IPS-NIHi7 (cell line): Measurements from ENCODE around the gene FPR3.
"Not testable (repeated sequence)": the region's sequence is repeated elsewhere in the genome, so short reads cannot be mapped to it uniquely, and the experiment has no call there.

ENCODE experiments used
- DNase-seq: peaks from one replicate; pipeline ENCODE4 v3.0.0; 2012; ENCODE audit warnings: mixed read lengths; ENCODE audit errors: extremely low spot score

FPR3 gene

GRCh38 chr19:51794885-51795490 is at the start of gene FPR3:
FPR3 (plus strand) TSS chr19:51795157; CDS start chr19:51823749, 28,592 bp downstream.
- no peak for DNase-seq

GRCh38 chr19:51746731-51747130 is 48.2 kb upstream of the FPR3 start:
- no peak for DNase-seq

GRCh38 chr19:51749979-51750378 is 45.0 kb upstream of the FPR3 start:
- no peak for DNase-seq

DNA sequence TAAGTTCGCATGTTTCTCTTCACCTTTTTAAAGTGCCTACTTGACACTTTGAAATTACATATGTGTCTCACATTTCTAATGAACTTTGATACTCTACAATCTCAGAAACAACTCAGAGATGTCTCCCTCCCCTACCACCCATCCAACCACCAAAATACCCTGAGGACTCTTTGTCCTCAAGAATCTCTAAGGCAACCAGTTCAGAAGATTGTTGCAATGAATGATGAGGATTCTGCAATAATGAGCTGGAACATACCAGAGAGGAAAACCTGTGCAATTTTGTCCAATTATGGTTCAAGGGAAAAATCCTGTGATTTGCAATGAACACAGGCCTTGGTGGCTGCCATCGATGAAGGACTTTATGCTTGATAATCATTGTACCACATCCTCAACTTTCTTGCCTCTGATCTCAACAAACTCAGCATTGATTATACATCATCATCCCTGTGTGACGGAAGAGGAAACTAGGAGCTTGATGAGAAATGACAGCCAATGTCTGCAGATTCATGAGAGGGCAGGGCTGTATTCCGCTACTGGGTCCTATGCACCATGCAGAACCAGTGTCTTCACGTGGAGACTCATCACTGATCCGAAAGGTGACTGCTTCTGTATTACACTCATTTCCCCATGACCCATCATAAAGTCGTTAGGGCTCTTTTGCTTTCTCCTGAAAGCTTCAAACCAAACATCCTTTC is 44.4 kb upstream of the FPR3 start:
- no peak for DNase-seq

DNA sequence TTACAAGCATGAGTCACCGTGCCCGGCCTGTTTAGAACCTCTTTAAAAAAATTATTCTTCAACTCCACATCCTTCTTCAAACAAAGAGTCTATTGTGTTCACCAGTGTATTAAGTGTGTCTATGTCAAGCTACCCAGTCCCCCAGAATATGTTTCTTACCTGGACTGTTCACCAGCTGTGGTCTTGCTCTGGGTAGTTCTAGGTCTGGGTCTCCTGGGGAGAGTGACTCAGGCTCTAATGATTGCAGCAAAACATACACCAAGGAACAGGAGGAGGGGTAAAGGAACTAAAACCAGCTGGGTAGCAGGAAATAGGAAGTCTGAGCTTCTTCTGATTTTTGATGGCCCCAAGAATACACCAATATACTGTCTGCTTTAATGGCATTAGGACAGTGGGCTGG is 43.3 kb upstream of the FPR3 start, which contains the start of gene FPR1:
TSS of gene FPR1 (minus strand) at position 224 of the 400 bp plus-strand sequence. CDS start 4,884 bp downstream, outside the sequence.
- no peak for DNase-seq

- DNase-seq: no peak
These were observed 40.8 kb upstream of the FPR3 start for GRCh38 chr19:51754109-51754508.

- DNase-seq: no peak
These were observed 40.2 kb upstream of the FPR3 start for GRCh38 chr19:51754770-51755169.

DNA sequence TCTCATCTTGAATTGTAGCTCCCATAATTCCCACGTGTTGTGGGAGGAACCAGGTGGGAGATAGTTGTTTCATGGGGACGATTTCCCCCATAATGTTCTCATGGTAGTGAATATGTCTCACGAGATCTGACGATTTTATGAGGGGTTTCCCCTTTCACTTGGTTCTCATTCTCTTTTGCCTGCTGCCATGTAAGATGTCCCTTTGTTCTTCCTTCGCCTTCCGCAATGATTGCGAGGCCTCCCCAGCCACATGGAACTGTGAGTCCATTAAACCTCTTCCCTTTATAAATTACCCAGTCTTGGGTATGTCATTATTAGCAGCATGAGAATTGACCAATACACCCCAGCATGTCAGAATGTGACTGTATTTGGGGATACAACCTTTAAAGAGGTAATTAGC is 39.4 kb upstream of the FPR3 start:
- DNase-seq: no peak

GRCh38 chr19:51760697-51761356 is 34.1 kb upstream of the FPR3 start, which contains the start of gene FPR2:
FPR2 (plus strand) TSS chr19:51761180; CDS start chr19:51768659, 7,479 bp downstream.
- DNase-seq: peak; percentile 25

GRCh38 chr19:51761696-51762095 is 33.3 kb upstream of the FPR3 start:
- no peak for DNase-seq

DNA sequence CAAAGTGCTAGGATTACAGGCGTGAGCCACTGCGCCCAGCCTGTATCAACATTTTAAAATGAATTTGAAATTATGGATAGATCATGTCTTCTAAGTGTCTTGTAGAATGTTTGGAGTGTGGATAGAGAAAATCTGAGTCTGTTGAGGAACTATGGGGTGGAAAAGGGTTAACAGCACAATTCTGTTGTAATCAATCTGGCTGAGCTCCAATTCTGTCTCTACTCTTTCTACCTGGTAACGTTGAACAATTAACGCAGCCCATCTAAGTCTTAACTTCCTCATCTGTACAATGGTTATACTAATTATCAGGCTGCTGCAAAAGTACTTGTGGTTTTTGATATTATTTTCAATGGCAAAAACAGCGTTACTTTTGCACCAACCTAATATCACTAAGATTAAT is 29.9 kb upstream of the FPR3 start:
- no peak for DNase-seq

GRCh38 chr19:51766461-51766860 is 28.5 kb upstream of the FPR3 start:
- DNase-seq: no peak

DNA sequence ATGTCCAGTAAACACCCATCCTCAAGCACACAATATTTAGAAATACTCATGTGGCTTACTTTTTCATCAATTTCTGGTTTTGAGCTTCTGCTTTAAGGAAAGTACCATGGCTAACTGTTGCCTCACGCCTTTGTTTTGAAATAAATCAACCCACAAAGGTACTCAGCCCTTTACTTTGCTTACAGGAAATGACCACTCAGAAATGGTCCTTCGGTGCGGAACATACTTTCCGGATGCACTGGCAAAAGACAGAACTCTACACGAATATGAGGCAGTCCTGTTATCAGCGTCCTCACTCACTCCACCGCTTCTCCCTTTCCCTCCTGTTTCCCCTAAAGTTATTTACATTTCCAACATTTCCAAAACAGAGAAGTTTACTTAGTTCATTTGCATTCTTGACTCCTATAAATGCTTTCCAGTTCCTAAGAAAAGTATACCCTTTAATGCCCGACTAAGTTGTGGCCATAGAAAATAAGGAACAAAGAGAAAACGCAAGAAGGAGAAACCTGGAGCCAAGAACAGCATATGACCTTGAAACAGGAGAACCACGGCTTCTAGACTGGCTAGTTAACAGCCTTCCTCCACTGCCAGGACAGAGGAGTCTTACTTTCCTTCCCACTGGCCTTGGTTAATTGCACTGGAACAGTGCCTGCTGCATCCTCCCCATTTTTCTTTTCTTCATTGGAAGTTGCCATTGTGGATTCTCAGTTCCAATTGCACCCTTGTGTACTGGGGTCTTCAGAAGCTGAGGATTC is 23.4 kb upstream of the FPR3 start:
- DNase-seq: no peak

GRCh38 chr19:51772977-51773376 is 22.0 kb upstream of the FPR3 start:
- no peak for DNase-seq

DNA sequence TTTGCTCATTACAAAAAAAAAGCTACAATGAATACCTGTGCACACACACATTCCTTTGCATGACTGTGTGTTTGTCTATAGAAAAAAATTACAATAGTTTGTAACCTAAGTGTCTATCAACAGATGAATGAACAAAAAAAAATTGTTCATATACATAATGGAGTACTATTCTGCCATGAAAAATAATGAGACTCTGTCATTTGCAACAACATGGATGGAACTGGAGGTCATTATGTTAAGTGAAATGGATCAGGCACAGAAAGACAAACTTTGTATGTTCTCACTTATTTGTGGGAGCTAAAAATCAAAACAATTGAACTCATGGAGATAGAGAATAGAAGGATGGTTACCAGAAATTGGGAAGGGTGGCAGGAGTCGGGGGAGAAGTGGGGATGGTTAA is 18.4 kb upstream of the FPR3 start:
- not testable (repeated sequence) for DNase-seq

GRCh38 chr19:51777570-51778462 is 17.1 kb upstream of the FPR3 start:
- DNase-seq: peak; percentile 84

GRCh38 chr19:51779181-51779580 is 15.8 kb upstream of the FPR3 start:
- DNase-seq: no peak

DNA sequence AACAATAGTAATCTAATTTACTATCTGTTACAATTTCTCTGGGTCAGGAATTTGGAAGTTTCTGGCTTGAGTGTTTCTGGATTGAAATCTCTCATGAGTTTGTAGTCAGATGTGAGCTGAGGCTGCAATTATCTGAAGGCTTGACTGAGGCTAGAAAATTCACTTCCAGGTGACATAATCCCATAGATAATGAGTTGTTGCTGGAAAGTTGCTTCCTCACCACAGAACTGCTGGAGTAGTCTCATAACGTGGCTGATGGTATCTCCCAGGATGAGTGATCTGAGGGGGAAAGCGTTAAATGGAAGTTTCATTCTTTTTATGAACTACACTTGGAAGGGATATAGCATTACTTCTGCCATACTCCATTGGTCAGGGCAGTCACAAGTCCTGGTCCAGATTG is 15.3 kb upstream of the FPR3 start:
- no peak for DNase-seq

DNA sequence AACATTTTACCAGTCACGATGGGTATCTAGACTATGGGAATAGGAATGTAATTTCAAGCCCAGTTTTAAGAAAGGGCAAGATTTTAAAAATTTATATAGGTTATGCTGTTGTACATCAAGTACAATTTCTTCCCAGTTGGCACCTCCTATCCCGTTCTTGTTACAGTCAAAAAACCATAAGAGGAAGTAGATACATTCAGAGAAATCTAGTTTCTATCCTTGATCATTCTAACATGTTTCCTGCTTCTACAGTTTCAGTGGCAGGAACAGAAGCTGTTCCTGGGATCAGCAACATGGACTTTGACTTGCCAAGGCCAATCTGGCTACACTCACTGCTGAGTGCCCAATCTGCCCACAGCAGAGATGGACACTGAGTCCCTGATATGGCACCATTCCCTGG is 14.7 kb upstream of the FPR3 start:
- no peak for DNase-seq

GRCh38 chr19:51781999-51782398 is 13.0 kb upstream of the FPR3 start:
- DNase-seq: no peak

GRCh38 chr19:51783372-51783771 is 11.6 kb upstream of the FPR3 start:
- peak; percentile 29 for DNase-seq
